ENCODE data around the gene XRCC5.

XRCC5 gene

GRCh38 chr2:216159144-216159543 is 50.0 kb downstream of the XRCC5 start:
- H3K36me3 ChIP-seq (ENCODE audit: insufficient read depth, low read length) = peaks cover 90% of the 10 kb centered on the region
- no peaks in the 10 kb centered on the region for H3K9me3 ChIP-seq (ENCODE audit: low read length)
- H3K27me3 ChIP-seq (ENCODE audit: insufficient read depth, low read length) = no peaks in the 10 kb centered on the region
- H3K4me3 ChIP-seq (ENCODE audit: low read length) = no peak overlapping the region
- no peak overlapping the region for H2AFZ ChIP-seq (ENCODE audit: low read depth, low read length)
- no peaks in the 10 kb centered on the region for H3K4me1 ChIP-seq (ENCODE audit: insufficient read depth, low read length)

- peaks cover 89% of the 10 kb centered on the region for H3K36me3 ChIP-seq (ENCODE audit: insufficient read depth, low read length)
- no peaks in the 10 kb centered on the region for H3K9me3 ChIP-seq (ENCODE audit: low read length)
- H3K4me1 ChIP-seq (ENCODE audit: insufficient read depth, low read length) = no peaks in the 10 kb centered on the region
- H3K4me3 ChIP-seq (ENCODE audit: low read length) = no peak overlapping the region
- H2AFZ ChIP-seq (ENCODE audit: low read depth, low read length) = no peak overlapping the region
- H3K27me3 ChIP-seq (ENCODE audit: insufficient read depth, low read length) = no peaks in the 10 kb centered on the region
Observed at GRCh38 chr2:216159646-216160045, 50.5 kb downstream of the XRCC5 start.

- Histone ChIP-seq H3K36me3 (ENCODE audit: insufficient read depth, low read length) (peaks cover 91% of the 10 kb centered on the region), H3K4me3 (ENCODE audit: low read length) (no peak overlapping the region), H3K9me3 (ENCODE audit: low read length) (no peaks in the 10 kb centered on the region)
Observed at GRCh38 chr2:216160786-216161185, 51.6 kb downstream of the XRCC5 start.

GRCh38 chr2:216161967-216162366 is 52.8 kb downstream of the XRCC5 start:
- no peaks in the 10 kb centered on the region for H3K9me3 ChIP-seq (ENCODE audit: low read length)
- no peak overlapping the region for H2AFZ ChIP-seq (ENCODE audit: low read depth, low read length)
- H3K4me1 ChIP-seq (ENCODE audit: insufficient read depth, low read length) = no peaks in the 10 kb centered on the region
- H3K4me3 ChIP-seq (ENCODE audit: low read length) = no peak overlapping the region
- no peaks in the 10 kb centered on the region for H3K27me3 ChIP-seq (ENCODE audit: insufficient read depth, low read length)
- H3K36me3 ChIP-seq (ENCODE audit: insufficient read depth, low read length) = peaks cover 91% of the 10 kb centered on the region

More at GRCh38 chr2:216160786-216161185, 51.6 kb downstream of the XRCC5 start:
- H2AFZ ChIP-seq (ENCODE audit: low read depth, low read length) = no peak overlapping the region
- no peaks in the 10 kb centered on the region for H3K4me1 ChIP-seq (ENCODE audit: insufficient read depth, low read length)
- no peaks in the 10 kb centered on the region for H3K27me3 ChIP-seq (ENCODE audit: insufficient read depth, low read length)

GRCh38 chr2:216163518-216163917 is 54.4 kb downstream of the XRCC5 start:
- Histone ChIP-seq H3K36me3 (ENCODE audit: insufficient read depth, low read length) (peaks cover 91% of the 10 kb centered on the region), H3K4me3 (ENCODE audit: low read length) (no peak overlapping the region), H3K4me1 (ENCODE audit: insufficient read depth, low read length) (no peaks in the 10 kb centered on the region), H2AFZ (ENCODE audit: low read depth, low read length) (no peak overlapping the region), H3K9me3 (ENCODE audit: low read length) (no peaks in the 10 kb centered on the region), H3K27me3 (ENCODE audit: insufficient read depth, low read length) (no peaks in the 10 kb centered on the region)

GRCh38 chr2:216164087-216164486 is 54.9 kb downstream of the XRCC5 start:
- Histone ChIP-seq H3K4me1 (ENCODE audit: insufficient read depth, low read length) (no peaks in the 10 kb centered on the region), H3K27me3 (ENCODE audit: insufficient read depth, low read length) (no peaks in the 10 kb centered on the region), H3K9me3 (ENCODE audit: low read length) (no peaks in the 10 kb centered on the region), H2AFZ (ENCODE audit: low read depth, low read length) (no peak overlapping the region), H3K4me3 (ENCODE audit: low read length) (no peak overlapping the region), H3K36me3 (ENCODE audit: insufficient read depth, low read length) (peaks cover 96% of the 10 kb centered on the region)

GRCh38 chr2:216164576-216164975 is 55.4 kb downstream of the XRCC5 start:
- Histone ChIP-seq H3K4me1 (ENCODE audit: insufficient read depth, low read length) (no peaks in the 10 kb centered on the region), H2AFZ (ENCODE audit: low read depth, low read length) (no peak overlapping the region), H3K36me3 (ENCODE audit: insufficient read depth, low read length) (peaks cover 96% of the 10 kb centered on the region), H3K9me3 (ENCODE audit: low read length) (no peaks in the 10 kb centered on the region), H3K27me3 (ENCODE audit: insufficient read depth, low read length) (no peaks in the 10 kb centered on the region), H3K4me3 (ENCODE audit: low read length) (no peak overlapping the region)

GRCh38 chr2:216165711-216166110 is 56.6 kb downstream of the XRCC5 start:
- Histone ChIP-seq H3K9me3 (ENCODE audit: low read length) (no peaks in the 10 kb centered on the region), H2AFZ (ENCODE audit: low read depth, low read length) (no peak overlapping the region), H3K27me3 (ENCODE audit: insufficient read depth, low read length) (no peaks in the 10 kb centered on the region), H3K4me1 (ENCODE audit: insufficient read depth, low read length) (no peaks in the 10 kb centered on the region), H3K36me3 (ENCODE audit: insufficient read depth, low read length) (peaks cover 92% of the 10 kb centered on the region), H3K4me3 (ENCODE audit: low read length) (no peak overlapping the region)

GRCh38 chr2:216169087-216169486 is 59.9 kb downstream of the XRCC5 start:
- Histone ChIP-seq H2AFZ (ENCODE audit: low read depth, low read length) (no peak overlapping the region), H3K4me1 (ENCODE audit: insufficient read depth, low read length) (no peaks in the 10 kb centered on the region), H3K9me3 (ENCODE audit: low read length) (no peaks in the 10 kb centered on the region), H3K27me3 (ENCODE audit: insufficient read depth, low read length) (no peaks in the 10 kb centered on the region), H3K36me3 (ENCODE audit: insufficient read depth, low read length) (peaks cover 88% of the 10 kb centered on the region), H3K4me3 (ENCODE audit: low read length) (no peak overlapping the region)

- Histone ChIP-seq H3K27me3 (ENCODE audit: insufficient read depth, low read length) (no peaks in the 10 kb centered on the region), H3K4me1 (ENCODE audit: insufficient read depth, low read length) (no peaks in the 10 kb centered on the region), H2AFZ (ENCODE audit: low read depth, low read length) (no peak overlapping the region), H3K9me3 (ENCODE audit: low read length) (no peaks in the 10 kb centered on the region), H3K36me3 (ENCODE audit: insufficient read depth, low read length) (peaks cover 88% of the 10 kb centered on the region), H3K4me3 (ENCODE audit: low read length) (no peak overlapping the region)
Observed at GRCh38 chr2:216170076-216170763, 61.1 kb downstream of the XRCC5 start.

- Histone ChIP-seq H3K4me1 (ENCODE audit: insufficient read depth, low read length) (no peaks in the 10 kb centered on the region), H3K4me3 (ENCODE audit: low read length) (no peak overlapping the region), H3K36me3 (ENCODE audit: insufficient read depth, low read length) (peaks cover 87% of the 10 kb centered on the region), H2AFZ (ENCODE audit: low read depth, low read length) (no peak overlapping the region), H3K27me3 (ENCODE audit: insufficient read depth, low read length) (no peaks in the 10 kb centered on the region), H3K9me3 (ENCODE audit: low read length) (no peaks in the 10 kb centered on the region)
Observed at GRCh38 chr2:216171011-216171410, 61.9 kb downstream of the XRCC5 start.

GRCh38 chr2:216172493-216172892 is 63.3 kb downstream of the XRCC5 start:
- Histone ChIP-seq H3K4me3 (ENCODE audit: low read length) (no peak overlapping the region), H2AFZ (ENCODE audit: low read depth, low read length) (no peak overlapping the region), H3K9me3 (ENCODE audit: low read length) (no peaks in the 10 kb centered on the region), H3K27me3 (ENCODE audit: insufficient read depth, low read length) (no peaks in the 10 kb centered on the region), H3K36me3 (ENCODE audit: insufficient read depth, low read length) (peaks cover 84% of the 10 kb centered on the region), H3K4me1 (ENCODE audit: insufficient read depth, low read length) (no peaks in the 10 kb centered on the region)

GRCh38 chr2:216179015-216179414 is 69.9 kb downstream of the XRCC5 start:
- peaks cover 88% of the 10 kb centered on the region for H3K36me3 ChIP-seq (ENCODE audit: insufficient read depth, low read length)
- no peak overlapping the region for H2AFZ ChIP-seq (ENCODE audit: low read depth, low read length)
- peaks cover 2% of the 10 kb centered on the region for H3K9me3 ChIP-seq (ENCODE audit: low read length)
- no peak overlapping the region for H3K4me3 ChIP-seq (ENCODE audit: low read length)
- no peaks in the 10 kb centered on the region for H3K4me1 ChIP-seq (ENCODE audit: insufficient read depth, low read length)
- H3K27me3 ChIP-seq (ENCODE audit: insufficient read depth, low read length) = no peaks in the 10 kb centered on the region

- peaks cover 2% of the 10 kb centered on the region for H3K9me3 ChIP-seq (ENCODE audit: low read length)
- no peak overlapping the region for H2AFZ ChIP-seq (ENCODE audit: low read depth, low read length)
- H3K36me3 ChIP-seq (ENCODE audit: insufficient read depth, low read length) = peaks cover 86% of the 10 kb centered on the region
- no peaks in the 10 kb centered on the region for H3K4me1 ChIP-seq (ENCODE audit: insufficient read depth, low read length)
- H3K4me3 ChIP-seq (ENCODE audit: low read length) = no peak overlapping the region
- H3K27me3 ChIP-seq (ENCODE audit: insufficient read depth, low read length) = no peaks in the 10 kb centered on the region
Observed at GRCh38 chr2:216181351-216181750, 72.2 kb downstream of the XRCC5 start.
